HepG2 (cell line): ENCODE measurements around the gene NEK6. TPM values are rescaled to one million over a fixed set of nuclear protein-coding genes. Genes with fewer than 3 reads are reported as not detected.

ENCODE experiments used
- ESRRA ChIP-seq: sonication (generic); formaldehyde crosslinking; IDR thresholded peaks from 2 replicates; pipeline ENCODE4 v1.5.1; 2020; ENCODE audit warnings: mild to moderate bottlenecking, low read depth, missing genetic modification reagents
- GATAD2A ChIP-seq: IDR thresholded peaks from 2 replicates; pipeline ENCODE4 v1.6.1; 2016
- HNF4A ChIP-seq: sonication (generic); formaldehyde crosslinking; IDR thresholded peaks from 2 replicates; pipeline ENCODE4 v1.4.0; 2020; ENCODE audit warnings: missing genetic modification reagents
- TBX2 ChIP-seq: sonication (generic); formaldehyde crosslinking; IDR thresholded peaks from 2 replicates; pipeline ENCODE4 v1.5.0; 2020; ENCODE audit warnings: missing genetic modification reagents, mild to moderate bottlenecking, borderline replicate concordance
- TCF12 ChIP-seq, 2 experiments: fragments of 450-650 bp in 1 of 2; sonication (generic) in 1 of 2; formaldehyde crosslinking in 1 of 2; IDR thresholded peaks; 2 replicates each; pipeline versions ENCODE4 v1.6.1 to v1.8.0; 2017 to 2022; ENCODE audit warnings: antibody characterized with exemption in 1 of 2, mild to moderate bottlenecking in 1 of 2, missing genetic modification reagents in 1 of 2, moderate library complexity in 1 of 2
- ZNF556 ChIP-seq: sonication (generic); formaldehyde crosslinking; IDR thresholded peaks from 2 replicates; pipeline ENCODE4 v1.4.0; 2020; ENCODE audit warnings: mild to moderate bottlenecking, missing genetic modification reagents, borderline replicate concordance
- ZNF747 ChIP-seq: sonication (generic); formaldehyde crosslinking; IDR thresholded peaks from 2 replicates; pipeline ENCODE4 v1.8.1; 2023; ENCODE audit warnings: missing genetic modification reagents, mild to moderate bottlenecking, borderline replicate concordance
- ZSCAN20 ChIP-seq: sonication (generic); formaldehyde crosslinking; IDR thresholded peaks from 2 replicates; pipeline ENCODE4 v1.4.0; 2020; ENCODE audit warnings: missing genetic modification reagents, mild to moderate bottlenecking, borderline replicate concordance
- polyA plus RNA-seq, 8 experiments: library from polyadenylated mRNA; depleted of rRNA in 3 of 8; stranded (reverse) in 7 of 8; unstranded in 1 of 8; fragments of >200 nt; fragmentation: Illumina TruSeq in 4 of 8; extraction: Trizol in 4 of 8; gene quantifications; 2 replicates each; pipeline versions ENCODE4 v1.2.1 to v1.2.3, GENCODE V29; 2011 to 2016; ENCODE audit warnings: low read depth in 4 of 8, missing spikeins in 1 of 8, mixed read lengths in 1 of 8; ENCODE audit not compliant: insufficient read depth in 1 of 8
- total RNA-seq, 5 experiments: library from RNA; depleted of rRNA; stranded (reverse); fragments of >200 nt; fragmentation: Illumina TruSeq; extraction: Trizol; gene quantifications; 2 replicates each; pipeline ENCODE4 v1.2.3, GENCODE V29; 2016; ENCODE audit warnings: low read depth in 1 of 5
- TF ChIP-seq, protein P1 (sequence below): IDR thresholded peaks from 2 replicates; pipeline ENCODE4 v1.6.1; 2016; ENCODE audit warnings: missing compliant biosample characterization, missing genetic modification reagents, borderline replicate concordance
- TF ChIP-seq, protein P2 (sequence below): sonication (generic); formaldehyde crosslinking; IDR thresholded peaks from 2 replicates; pipeline ENCODE4 v1.8.0; 2022; ENCODE audit warnings: mild to moderate bottlenecking, missing genetic modification reagents; ENCODE audit not compliant: insufficient replicate concordance
- TF ChIP-seq, protein P3 (sequence below), 2 experiments: fragments of 450-650 bp in 1 of 2; sonication (generic) in 1 of 2; formaldehyde crosslinking in 1 of 2; IDR thresholded peaks; 2 replicates each; pipeline versions ENCODE4 v1.6.1 to v1.8.0; 2016 to 2022; ENCODE audit warnings: antibody characterized with exemption in 1 of 2, mild to moderate bottlenecking in 1 of 2, missing genetic modification reagents in 1 of 2
- TF ChIP-seq, protein P4 (sequence below): sonication (generic); formaldehyde crosslinking; IDR thresholded peaks from 2 replicates; pipeline ENCODE4 v1.8.0; 2022; ENCODE audit warnings: missing genetic modification reagents, mild to moderate bottlenecking, moderate library complexity, borderline replicate concordance
- TF ChIP-seq, protein P5 (sequence below): IDR thresholded peaks from 2 replicates; pipeline ENCODE4 v1.6.1; 2012; ENCODE audit warnings: inconsistent platforms

NEK6 gene
- total and polyA plus RNA-seq, 2 of the 13 experiments (the other 11 are each of a cell fraction or from before 2014, with no cell fraction given): 30.4 to 119 TPM

DNA sequence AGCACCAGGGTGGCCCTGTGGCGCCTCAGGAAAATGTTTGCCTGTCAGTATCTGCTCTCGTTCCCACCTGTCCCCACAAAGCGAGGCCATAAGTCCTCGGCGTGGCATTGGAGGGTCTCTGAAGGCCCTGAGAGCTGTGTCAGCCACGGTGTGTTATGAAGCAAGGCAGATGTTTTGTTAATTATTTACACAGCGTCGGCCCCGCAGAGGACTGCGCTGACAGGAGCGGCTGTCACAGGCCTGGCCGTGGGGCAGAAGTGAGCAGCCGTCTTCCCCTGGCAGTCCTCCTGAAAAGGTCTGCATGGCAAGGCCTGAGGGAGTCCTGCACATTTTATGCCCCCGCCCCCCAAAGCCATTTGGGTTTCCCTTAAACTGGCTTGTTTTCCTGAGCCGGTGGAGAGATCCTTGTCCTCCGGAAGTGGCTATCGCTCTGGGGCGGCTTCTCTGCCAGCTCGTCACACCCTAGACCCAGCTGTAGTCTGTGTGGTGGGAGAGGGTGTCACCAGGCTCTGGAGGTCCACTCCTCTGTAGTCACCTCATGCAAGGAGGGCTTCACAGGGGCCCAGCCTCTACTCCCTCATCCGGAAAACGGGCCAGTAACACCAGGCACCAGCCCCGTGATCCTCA, 6.2 kb downstream of the NEK6 start (continued):
- TF ChIP-seq, protein P1, sequence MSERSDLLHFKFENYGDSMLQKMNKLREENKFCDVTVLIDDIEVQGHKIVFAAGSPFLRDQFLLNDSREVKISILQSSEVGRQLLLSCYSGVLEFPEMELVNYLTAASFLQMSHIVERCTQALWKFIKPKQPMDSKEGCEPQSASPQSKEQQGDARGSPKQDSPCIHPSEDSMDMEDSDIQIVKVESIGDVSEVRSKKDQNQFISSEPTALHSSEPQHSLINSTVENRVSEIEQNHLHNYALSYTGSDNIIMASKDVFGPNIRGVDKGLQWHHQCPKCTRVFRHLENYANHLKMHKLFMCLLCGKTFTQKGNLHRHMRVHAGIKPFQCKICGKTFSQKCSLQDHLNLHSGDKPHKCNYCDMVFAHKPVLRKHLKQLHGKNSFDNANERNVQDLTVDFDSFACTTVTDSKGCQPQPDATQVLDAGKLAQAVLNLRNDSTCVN (CRISPR knock-in tag): no peak
- no peak for TF ChIP-seq ESRRA
- TF ChIP-seq ZNF556 (CRISPR knock-in tag): no peak
- TF ChIP-seq ZSCAN20 (CRISPR knock-in tag): no peak
- TF ChIP-seq, protein P2, sequence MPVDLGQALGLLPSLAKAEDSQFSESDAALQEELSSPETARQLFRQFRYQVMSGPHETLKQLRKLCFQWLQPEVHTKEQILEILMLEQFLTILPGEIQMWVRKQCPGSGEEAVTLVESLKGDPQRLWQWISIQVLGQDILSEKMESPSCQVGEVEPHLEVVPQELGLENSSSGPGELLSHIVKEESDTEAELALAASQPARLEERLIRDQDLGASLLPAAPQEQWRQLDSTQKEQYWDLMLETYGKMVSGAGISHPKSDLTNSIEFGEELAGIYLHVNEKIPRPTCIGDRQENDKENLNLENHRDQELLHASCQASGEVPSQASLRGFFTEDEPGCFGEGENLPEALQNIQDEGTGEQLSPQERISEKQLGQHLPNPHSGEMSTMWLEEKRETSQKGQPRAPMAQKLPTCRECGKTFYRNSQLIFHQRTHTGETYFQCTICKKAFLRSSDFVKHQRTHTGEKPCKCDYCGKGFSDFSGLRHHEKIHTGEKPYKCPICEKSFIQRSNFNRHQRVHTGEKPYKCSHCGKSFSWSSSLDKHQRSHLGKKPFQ (CRISPR knock-in tag): no peak
- TF ChIP-seq, protein P3, sequence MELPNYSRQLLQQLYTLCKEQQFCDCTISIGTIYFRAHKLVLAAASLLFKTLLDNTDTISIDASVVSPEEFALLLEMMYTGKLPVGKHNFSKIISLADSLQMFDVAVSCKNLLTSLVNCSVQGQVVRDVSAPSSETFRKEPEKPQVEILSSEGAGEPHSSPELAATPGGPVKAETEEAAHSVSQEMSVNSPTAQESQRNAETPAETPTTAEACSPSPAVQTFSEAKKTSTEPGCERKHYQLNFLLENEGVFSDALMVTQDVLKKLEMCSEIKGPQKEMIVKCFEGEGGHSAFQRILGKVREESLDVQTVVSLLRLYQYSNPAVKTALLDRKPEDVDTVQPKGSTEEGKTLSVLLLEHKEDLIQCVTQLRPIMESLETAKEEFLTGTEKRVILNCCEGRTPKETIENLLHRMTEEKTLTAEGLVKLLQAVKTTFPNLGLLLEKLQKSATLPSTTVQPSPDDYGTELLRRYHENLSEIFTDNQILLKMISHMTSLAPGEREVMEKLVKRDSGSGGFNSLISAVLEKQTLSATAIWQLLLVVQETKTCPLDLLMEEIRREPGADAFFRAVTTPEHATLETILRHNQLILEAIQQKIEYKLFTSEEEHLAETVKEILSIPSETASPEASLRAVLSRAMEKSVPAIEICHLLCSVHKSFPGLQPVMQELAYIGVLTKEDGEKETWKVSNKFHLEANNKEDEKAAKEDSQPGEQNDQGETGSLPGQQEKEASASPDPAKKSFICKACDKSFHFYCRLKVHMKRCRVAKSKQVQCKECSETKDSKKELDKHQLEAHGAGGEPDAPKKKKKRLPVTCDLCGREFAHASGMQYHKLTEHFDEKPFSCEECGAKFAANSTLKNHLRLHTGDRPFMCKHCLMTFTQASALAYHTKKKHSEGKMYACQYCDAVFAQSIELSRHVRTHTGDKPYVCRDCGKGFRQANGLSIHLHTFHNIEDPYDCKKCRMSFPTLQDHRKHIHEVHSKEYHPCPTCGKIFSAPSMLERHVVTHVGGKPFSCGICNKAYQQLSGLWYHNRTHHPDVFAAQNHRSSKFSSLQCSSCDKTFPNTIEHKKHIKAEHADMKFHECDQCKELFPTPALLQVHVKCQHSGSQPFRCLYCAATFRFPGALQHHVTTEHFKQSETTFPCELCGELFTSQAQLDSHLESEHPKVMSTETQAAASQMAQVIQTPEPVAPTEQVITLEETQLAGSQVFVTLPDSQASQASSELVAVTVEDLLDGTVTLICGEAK (IDR thresholded peaks at IDR 0.05): no peak
- TF ChIP-seq, protein P3 (CRISPR knock-in tag; IDR thresholded peaks at IDR 0.05): no peak
- no peak for TF ChIP-seq TBX2 (CRISPR knock-in tag)
- peak; percentile 66 for TF ChIP-seq GATAD2A (CRISPR knock-in tag)
- TF ChIP-seq HNF4A (CRISPR knock-in tag): no peak
- TF ChIP-seq, protein P4, sequence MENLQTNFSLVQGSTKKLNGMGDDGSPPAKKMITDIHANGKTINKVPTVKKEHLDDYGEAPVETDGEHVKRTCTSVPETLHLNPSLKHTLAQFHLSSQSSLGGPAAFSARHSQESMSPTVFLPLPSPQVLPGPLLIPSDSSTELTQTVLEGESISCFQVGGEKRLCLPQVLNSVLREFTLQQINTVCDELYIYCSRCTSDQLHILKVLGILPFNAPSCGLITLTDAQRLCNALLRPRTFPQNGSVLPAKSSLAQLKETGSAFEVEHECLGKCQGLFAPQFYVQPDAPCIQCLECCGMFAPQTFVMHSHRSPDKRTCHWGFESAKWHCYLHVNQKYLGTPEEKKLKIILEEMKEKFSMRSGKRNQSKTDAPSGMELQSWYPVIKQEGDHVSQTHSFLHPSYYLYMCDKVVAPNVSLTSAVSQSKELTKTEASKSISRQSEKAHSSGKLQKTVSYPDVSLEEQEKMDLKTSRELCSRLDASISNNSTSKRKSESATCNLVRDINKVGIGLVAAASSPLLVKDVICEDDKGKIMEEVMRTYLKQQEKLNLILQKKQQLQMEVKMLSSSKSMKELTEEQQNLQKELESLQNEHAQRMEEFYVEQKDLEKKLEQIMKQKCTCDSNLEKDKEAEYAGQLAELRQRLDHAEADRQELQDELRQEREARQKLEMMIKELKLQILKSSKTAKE (CRISPR knock-in tag): no peak
- TF ChIP-seq, protein P5, sequence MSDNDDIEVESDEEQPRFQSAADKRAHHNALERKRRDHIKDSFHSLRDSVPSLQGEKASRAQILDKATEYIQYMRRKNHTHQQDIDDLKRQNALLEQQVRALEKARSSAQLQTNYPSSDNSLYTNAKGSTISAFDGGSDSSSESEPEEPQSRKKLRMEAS: peak; percentile 64
- no peak for TF ChIP-seq TCF12 (IDR thresholded peaks at IDR 0.05)
- 0 out of 2 replicates have a peak, but pooled peaks have one; percentile 32 for TF ChIP-seq TCF12 (CRISPR knock-in tag; IDR thresholded peaks at IDR 0.05)
- no peak for TF ChIP-seq ZNF747 (CRISPR knock-in tag)
